Right atrium auricular region (tissue), 2 donors: ENCODE results near the gene ATXN7L3B. TPM values are rescaled to one million over a fixed set of nuclear protein-coding genes. Genes with fewer than 3 reads are reported as not detected.

Experiments used
- DNase-seq: peaks from one replicate; pipeline ENCODE4 v3.0.0-alpha.2; 2019; ENCODE audit warnings: low spot score
- H3K27ac ChIP-seq, 2 donors: fragments of 200-600 bp; sonication (generic); 1 replicate in 1 of 2; 2 replicates in 1 of 2; pipeline ENCODE4 v1.5.1; 2016 to 2019
- H3K27me3 ChIP-seq, 2 donors: fragments of 200-600 bp; sonication (generic); one replicate each; pipeline versions ENCODE4 v1.5.1 to v1.6.0; 2017 to 2019
- H3K36me3 ChIP-seq: fragments of 200-600 bp; sonication (generic); one replicate; pipeline ENCODE4 v1.5.1; 2016
- H3K4me1 ChIP-seq, 2 donors: fragments of 200-600 bp; sonication (generic); one replicate each; pipeline versions ENCODE4 v1.5.1 to v1.6.0; 2017 to 2019
- H3K4me3 ChIP-seq, 2 donors: fragments of 200-600 bp; sonication (generic); 1 replicate in 1 of 2; 2 replicates in 1 of 2; pipeline ENCODE4 v1.5.1; 2017 to 2019; ENCODE audit warnings: mild to moderate bottlenecking in 1 of 2, moderate library complexity in 1 of 2
- H3K9me3 ChIP-seq, 2 donors: fragments of 200-600 bp; sonication (generic); one replicate each; pipeline ENCODE4 v1.5.1; 2019
- total RNA-seq, 2 donors: library from RNA; depleted of rRNA; stranded (reverse); fragments of >200 nt; gene quantifications; one replicate each; pipeline ENCODE4 v1.1.0, GENCODE V29; 2016
- TF ChIP-seq, protein P1 (sequence below), 2 donors: fragments of 200-600 bp; sonication (generic); IDR thresholded peaks; one replicate each; pipeline ENCODE4 v1.5.1; 2019; ENCODE audit warnings: antibody characterized with exemption in 2 of 2

Gene ATXN7L3B
- total RNA-seq, 2 donors from 2014 or later, result 20.4 to 22.0 TPM

- Histone ChIP-seq H3K36me3 (no peaks in the 10 kb centered on the region), H3K9me3 (no peaks in the 10 kb centered on the region), H3K27me3 (no peaks in the 10 kb centered on the region), H3K4me1 (no peaks in the 10 kb centered on the region), H3K4me3 (no peak overlapping the region), H3K27ac (no peak overlapping the region)
- TF ChIP-seq, protein P1, sequence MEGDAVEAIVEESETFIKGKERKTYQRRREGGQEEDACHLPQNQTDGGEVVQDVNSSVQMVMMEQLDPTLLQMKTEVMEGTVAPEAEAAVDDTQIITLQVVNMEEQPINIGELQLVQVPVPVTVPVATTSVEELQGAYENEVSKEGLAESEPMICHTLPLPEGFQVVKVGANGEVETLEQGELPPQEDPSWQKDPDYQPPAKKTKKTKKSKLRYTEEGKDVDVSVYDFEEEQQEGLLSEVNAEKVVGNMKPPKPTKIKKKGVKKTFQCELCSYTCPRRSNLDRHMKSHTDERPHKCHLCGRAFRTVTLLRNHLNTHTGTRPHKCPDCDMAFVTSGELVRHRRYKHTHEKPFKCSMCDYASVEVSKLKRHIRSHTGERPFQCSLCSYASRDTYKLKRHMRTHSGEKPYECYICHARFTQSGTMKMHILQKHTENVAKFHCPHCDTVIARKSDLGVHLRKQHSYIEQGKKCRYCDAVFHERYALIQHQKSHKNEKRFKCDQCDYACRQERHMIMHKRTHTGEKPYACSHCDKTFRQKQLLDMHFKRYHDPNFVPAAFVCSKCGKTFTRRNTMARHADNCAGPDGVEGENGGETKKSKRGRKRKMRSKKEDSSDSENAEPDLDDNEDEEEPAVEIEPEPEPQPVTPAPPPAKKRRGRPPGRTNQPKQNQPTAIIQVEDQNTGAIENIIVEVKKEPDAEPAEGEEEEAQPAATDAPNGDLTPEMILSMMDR (IDR thresholded peaks at IDR 0.05), result no peak
- no peak for DNase-seq
Measured at GRCh38 chr12:74527491-74527890, 10.1 kb upstream of the ATXN7L3B start.

- no peak for DNase-seq
- no peaks in the 10 kb centered on the region for H3K27me3 ChIP-seq
- H3K27ac ChIP-seq, result no peak overlapping the region
- H3K4me3 ChIP-seq, result no peak overlapping the region
- H3K36me3 ChIP-seq, result no peaks in the 10 kb centered on the region
- H3K4me1 ChIP-seq, result no peaks in the 10 kb centered on the region
- no peaks in the 10 kb centered on the region for H3K9me3 ChIP-seq
- TF ChIP-seq, protein P1 (IDR thresholded peaks at IDR 0.05), result no peak
Measured at GRCh38 chr12:74530676-74531075, 7.0 kb upstream of the ATXN7L3B start.

DNA sequence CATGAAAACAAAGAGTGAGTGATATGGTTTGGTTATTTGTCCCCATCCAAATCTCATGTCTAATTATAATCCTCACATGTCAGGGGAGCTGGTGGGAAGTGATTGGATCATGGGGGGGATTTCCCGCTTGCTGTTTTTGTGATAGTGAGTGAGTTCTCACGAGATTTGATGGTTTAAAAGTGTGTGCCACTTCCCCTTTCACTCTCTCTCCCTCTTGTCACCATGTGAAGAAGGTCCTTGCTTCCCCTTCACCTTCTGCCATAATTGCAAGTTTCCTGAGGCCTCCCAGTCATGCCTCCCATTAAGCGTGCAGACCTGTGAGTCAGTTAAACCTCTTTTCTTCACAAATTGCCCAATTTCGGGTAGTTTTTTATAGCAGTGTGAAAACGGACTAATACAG is 2.1 kb upstream of the ATXN7L3B start:
- H3K36me3 ChIP-seq, result no peaks in the 10 kb centered on the region
- DNase-seq, result no peak
- no peak overlapping the region for H3K27ac ChIP-seq
- no peaks in the 10 kb centered on the region for H3K27me3 ChIP-seq
- H3K9me3 ChIP-seq, result no peaks in the 10 kb centered on the region
- peaks cover 0 to 22% of the 10 kb centered on the region in 2 donors for H3K4me1 ChIP-seq
- no peak overlapping the region for H3K4me3 ChIP-seq
- TF ChIP-seq, protein P1 (IDR thresholded peaks at IDR 0.05), result no peak

DNA sequence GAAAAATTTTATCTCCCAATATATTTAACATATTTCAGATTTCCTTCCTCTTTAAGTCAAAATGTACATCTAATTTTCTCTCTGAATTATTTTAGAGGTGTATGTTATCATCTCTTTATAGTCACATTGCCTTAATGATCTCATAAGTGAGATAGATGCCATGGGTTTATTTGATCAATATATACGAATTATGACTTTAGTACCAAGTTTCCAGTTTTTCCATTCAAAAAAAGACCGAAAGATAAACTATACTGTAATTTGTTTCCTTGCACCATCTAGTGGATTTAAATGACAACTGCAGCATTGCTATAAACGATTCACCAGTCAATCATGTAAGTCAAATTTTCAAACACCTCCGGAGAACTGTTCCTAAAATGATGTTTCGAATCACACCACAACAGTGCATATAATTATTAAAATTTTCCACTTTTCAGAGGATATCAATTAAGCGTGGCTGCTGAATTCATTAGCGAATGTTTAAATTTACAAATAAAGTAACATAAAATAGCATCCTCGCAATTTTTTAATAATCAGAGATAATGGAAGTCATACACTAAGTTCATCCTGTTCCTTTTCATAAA is 419 bp upstream of the ATXN7L3B start:
- Histone ChIP-seq H3K27me3 (no peaks in the 10 kb centered on the region), H3K9me3 (no peaks in the 10 kb centered on the region), H3K36me3 (no peaks in the 10 kb centered on the region), H3K4me1 (peaks cover 0 to 38% of the 10 kb centered on the region in 2 donors), H3K4me3 (peak overlapping the region; percentile 68 to 71), H3K27ac (peak overlapping the region; percentile 91)
- TF ChIP-seq, protein P1 (IDR thresholded peaks at IDR 0.05), result peak; percentile 55 to 77
- DNase-seq, result no peak

DNA sequence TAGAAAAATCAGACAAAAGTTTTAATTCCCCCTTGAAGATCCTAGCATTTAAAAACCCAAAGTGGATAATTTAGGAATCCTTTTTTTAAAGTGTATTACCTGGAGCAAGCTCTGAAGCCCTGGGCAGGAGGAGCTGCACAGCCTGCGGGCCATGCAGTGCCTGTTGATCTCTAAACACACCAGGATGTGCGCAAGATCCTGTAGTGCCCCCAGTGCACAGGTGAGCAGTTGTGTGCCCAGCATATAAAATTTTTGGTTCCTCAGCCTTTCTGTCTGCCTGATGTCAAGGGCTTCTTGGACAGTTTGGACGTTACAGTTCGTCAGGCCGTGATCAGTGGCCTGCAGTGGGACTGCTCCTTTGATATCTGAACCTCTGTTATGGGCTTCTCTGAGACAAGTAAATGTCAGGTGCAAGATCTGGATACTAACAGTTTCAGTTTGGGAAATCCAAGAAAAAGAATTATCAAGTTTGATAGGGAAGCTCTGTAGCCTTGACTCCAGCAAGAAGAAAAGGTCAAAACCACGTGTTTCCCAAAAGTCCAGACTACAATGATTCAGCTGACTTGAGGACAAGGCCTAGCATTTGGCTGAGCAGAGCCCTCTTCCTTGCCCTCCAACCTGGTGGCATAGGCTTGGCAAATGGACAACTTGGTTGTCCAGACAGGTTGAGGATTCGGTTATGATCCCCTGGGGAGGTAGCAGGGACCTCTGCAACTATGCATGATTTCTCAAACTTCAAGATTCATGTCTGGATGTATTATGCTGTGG is 1.0 kb downstream of the ATXN7L3B start:
- no peaks in the 10 kb centered on the region for H3K36me3 ChIP-seq
- TF ChIP-seq, protein P1 (IDR thresholded peaks at IDR 0.05), result no peak
- peak overlapping the region; percentile 91 for H3K27ac ChIP-seq
- no peak for DNase-seq
- H3K27me3 ChIP-seq, result no peaks in the 10 kb centered on the region
- peaks cover 0 to 38% of the 10 kb centered on the region in 2 donors for H3K4me1 ChIP-seq
- peak overlapping the region; percentile 68 to 71 for H3K4me3 ChIP-seq
- no peaks in the 10 kb centered on the region for H3K9me3 ChIP-seq
